ENCODE results near the gene HCN1. TPM values are rescaled to one million over a fixed set of nuclear protein-coding genes. Genes with fewer than 3 reads are reported as not detected.

The HCN1 gene
- total and polyA plus RNA-seq, 11 donors: 0.09 to 0.43 (median 0.15) TPM; not detected in 6

- H3K27me3 ChIP-seq: peaks cover 4 to 63% (median 23%) of the 10 kb centered on the region in 9 donors
- TF ChIP-seq POLR2A (IDR thresholded peaks at IDR 0.05): no peak
- no peak for TF ChIP-seq CTCF (IDR thresholded peaks at IDR 0.05)
- intact Hi-C loops (cut with DNase I): no loop called here
- DNase-seq (no peak), ATAC-seq (no peak)
- no peaks in the 10 kb centered on the region for H3K36me3 ChIP-seq
- H3K4me1 ChIP-seq: peaks cover 0 to 19% (median 7%) of the 10 kb centered on the region in 12 donors
- no peak overlapping the region for H3K4me3 ChIP-seq
- no peak overlapping the region for H3K27ac ChIP-seq
- no peaks in the 10 kb centered on the region for H3K9me3 ChIP-seq
- 68 to 77% (median 75%) methylated on average over 3 of the region's 3 CpGs for WGBS, 4 donors
Observed at GRCh38 chr5:45692481-45692880, 3.7 kb downstream of the HCN1 start.

GRCh38 chr5:45691656-45692055, 4.5 kb downstream of the HCN1 start:
- peaks cover 0 to 19% (median 7%) of the 10 kb centered on the region in 12 donors for H3K4me1 ChIP-seq
- WGBS, 4 donors: 49 to 58% (median 54%) methylated on average over 4 of the region's 4 CpGs
- TF ChIP-seq POLR2A (IDR thresholded peaks at IDR 0.05): no peak
- TF ChIP-seq CTCF (IDR thresholded peaks at IDR 0.05): no peak
- peaks cover 4 to 58% (median 20%) of the 10 kb centered on the region in 9 donors for H3K27me3 ChIP-seq
- DNase-seq: no peak
- H3K36me3 ChIP-seq: no peaks in the 10 kb centered on the region
- no peak for ATAC-seq
- H3K9me3 ChIP-seq: no peaks in the 10 kb centered on the region
- no peak overlapping the region for H3K4me3 ChIP-seq
- H3K27ac ChIP-seq: no peak overlapping the region
- intact Hi-C loops (cut with DNase I): no loop called here

- no peak overlapping the region for H3K4me3 ChIP-seq
- H3K9me3 ChIP-seq: no peaks in the 10 kb centered on the region
- DNase-seq (no peak), ATAC-seq (no peak)
- intact Hi-C loops (cut with DNase I): no loop called here
- TF ChIP-seq CTCF (IDR thresholded peaks at IDR 0.05) (no peak), POLR2A (IDR thresholded peaks at IDR 0.05) (no peak)
- H3K27me3 ChIP-seq: peaks cover 0 to 27% (median 0%) of the 10 kb centered on the region in 9 donors
- H3K27ac ChIP-seq: no peak overlapping the region
- H3K4me1 ChIP-seq: no peaks in the 10 kb centered on the region
- H3K36me3 ChIP-seq: no peaks in the 10 kb centered on the region
- 40 to 55% (median 42%) methylated on average over 2 of the region's 2 CpGs for WGBS, 4 donors
Observed at GRCh38 chr5:45687701-45688100, 8.5 kb downstream of the HCN1 start.

- H3K27ac ChIP-seq: no peak overlapping the region
- H3K36me3 ChIP-seq: no peaks in the 10 kb centered on the region
- 68 to 79% (median 74%) methylated on average over 2 of the region's 2 CpGs for WGBS, 4 donors
- H3K4me3 ChIP-seq: no peak overlapping the region
- no peak for TF ChIP-seq CTCF (IDR thresholded peaks at IDR 0.05)
- no peak for TF ChIP-seq POLR2A (IDR thresholded peaks at IDR 0.05)
- no peaks in the 10 kb centered on the region for H3K9me3 ChIP-seq
- ATAC-seq: no peak
- intact Hi-C loops (cut with DNase I): no loop called here
- DNase-seq: no peak
- peaks cover 0 to 19% (median 0%) of the 10 kb centered on the region in 9 donors for H3K27me3 ChIP-seq
- H3K4me1 ChIP-seq: no peaks in the 10 kb centered on the region
Observed at GRCh38 chr5:45686620-45687019, 9.6 kb downstream of the HCN1 start.
